ENCODE measurements around the gene HDAC10. TPM values are rescaled to one million over a fixed set of nuclear protein-coding genes. Genes with fewer than 3 reads are reported as not detected.

The HDAC10 gene
- total RNA-seq, 3 donors from 2014 or later (not counting 1 experiment from before 2014, with no cell fraction given): 112 to 131 (median 123) TPM

GRCh38 chr22:50245214-50246072 lies 5.6 kb downstream of the HDAC10 start:
- H3K4me3 ChIP-seq (ENCODE audit: low read length): peak overlapping the region; percentile 66
- intact Hi-C loops (cut with micrococcal nuclease): no loop called here
- peak overlapping the region; percentile 87 for H3K27ac ChIP-seq (ENCODE audit: low read length)
- Mint-ChIP-seq H3K36me3 (no peaks in the 10 kb centered on the region), H3K9me3 (no peaks in the 10 kb centered on the region), H3K27me3 (ENCODE audit: low read depth in 2 of 2) (no peaks in the 10 kb centered on the region), H3K27ac (peak overlapping the region; percentile 96 to 98), H3K4me3 (peak overlapping the region; percentile 99), H3K4me1 (peaks cover 23 to 42% of the 10 kb centered on the region in 2 donors)
- TF ChIP-seq CTCF (IDR thresholded peaks at IDR 0.05): no peak
- no peaks in the 10 kb centered on the region for H3K27me3 ChIP-seq (ENCODE audit: control insufficient read depth, insufficient read depth, low read length)
- 18% methylated on average over 53 of the region's 53 CpGs for WGBS (ENCODE audit: insufficient coverage)
- H3K4me1 ChIP-seq (ENCODE audit: control insufficient read depth, insufficient read depth, low read length): peaks cover 82% of the 10 kb centered on the region
- H3K36me3 ChIP-seq (ENCODE audit: control insufficient read depth, insufficient read depth, low read length): peaks cover 21% of the 10 kb centered on the region
- ATAC-seq (no peak), DNase-seq (no peak)
- H3K9me3 ChIP-seq (ENCODE audit: control insufficient read depth, insufficient read depth, low read length): no peaks in the 10 kb centered on the region

GRCh38 chr22:50244420-50245213 lies 6.4 kb downstream of the HDAC10 start, which contains the start of gene TUBGCP6:
Gene TUBGCP6 (minus strand): TSS chr22:50245023. CDS start chr22:50244459, 564 bp downstream.
- no peak for TF ChIP-seq CTCF (IDR thresholded peaks at IDR 0.05)
- DNase-seq (peak; percentile 94 to 96), ATAC-seq (peak; percentile 78 to 91 (median 81))
- Histone ChIP-seq H3K4me1 (ENCODE audit: control insufficient read depth, insufficient read depth, low read length) (peaks cover 73% of the 10 kb centered on the region), H3K27ac (ENCODE audit: low read length) (peak within 1 kb of the TSS; percentile 87), H3K9me3 (ENCODE audit: control insufficient read depth, insufficient read depth, low read length) (no peaks in the 10 kb centered on the region), H3K36me3 (ENCODE audit: control insufficient read depth, insufficient read depth, low read length) (peaks cover 27% of the 10 kb centered on the region), H3K27me3 (ENCODE audit: control insufficient read depth, insufficient read depth, low read length) (no peaks in the 10 kb centered on the region), H3K4me3 (ENCODE audit: low read length) (peak within 1 kb of the TSS; percentile 66)
- peak within 1 kb of the TSS; percentile 99 for H3K4me3 Mint-ChIP-seq
- H3K27ac Mint-ChIP-seq: peak within 1 kb of the TSS; percentile 96 to 98
- intact Hi-C loops (cut with micrococcal nuclease): no loop called here
- no peaks in the 10 kb centered on the region for H3K9me3 Mint-ChIP-seq
- no peaks in the 10 kb centered on the region for H3K27me3 Mint-ChIP-seq (ENCODE audit: low read depth in 2 of 2)
- H3K36me3 Mint-ChIP-seq: no peaks in the 10 kb centered on the region
- H3K4me1 Mint-ChIP-seq: peaks cover 23 to 34% of the 10 kb centered on the region in 2 donors
- under 1% methylated on average over 76 of the region's 76 CpGs for WGBS (ENCODE audit: insufficient coverage)

GRCh38 chr22:50243685-50244419 lies 7.2 kb downstream of the HDAC10 start:
- no peak for ATAC-seq
- no peaks in the 10 kb centered on the region for H3K27me3 ChIP-seq (ENCODE audit: control insufficient read depth, insufficient read depth, low read length)
- TF ChIP-seq CTCF (IDR thresholded peaks at IDR 0.05): no peak
- H3K4me1 ChIP-seq (ENCODE audit: control insufficient read depth, insufficient read depth, low read length): peaks cover 66% of the 10 kb centered on the region
- no peaks in the 10 kb centered on the region for H3K27me3 Mint-ChIP-seq (ENCODE audit: low read depth in 2 of 2)
- H3K9me3 Mint-ChIP-seq: no peaks in the 10 kb centered on the region
- peak overlapping the region; percentile 96 to 98 for H3K27ac Mint-ChIP-seq
- H3K4me3 Mint-ChIP-seq: peak overlapping the region; percentile 99
- H3K36me3 Mint-ChIP-seq: no peaks in the 10 kb centered on the region
- intact Hi-C loops (cut with micrococcal nuclease): no loop called here
- peaks cover 23 to 33% of the 10 kb centered on the region in 2 donors for H3K4me1 Mint-ChIP-seq
- peak overlapping the region; percentile 87 for H3K27ac ChIP-seq (ENCODE audit: low read length)
- no peaks in the 10 kb centered on the region for H3K9me3 ChIP-seq (ENCODE audit: control insufficient read depth, insufficient read depth, low read length)
- 24% methylated on average over 25 of the region's 27 CpGs for WGBS (ENCODE audit: insufficient coverage)
- peak overlapping the region; percentile 66 for H3K4me3 ChIP-seq (ENCODE audit: low read length)
- DNase-seq: peak in 1 of 2 donors; percentile 40
- H3K36me3 ChIP-seq (ENCODE audit: control insufficient read depth, insufficient read depth, low read length): peaks cover 30% of the 10 kb centered on the region

Data from natural killer cell (primary cell).